AG04450 (cell line): ENCODE measurements around the gene CAB39. TPM values are rescaled to one million over a fixed set of nuclear protein-coding genes. Genes with fewer than 3 reads are reported as not detected.

Experiments
- CTCF ChIA-PET: fragments of 300-600, 350-600 bp; formaldehyde crosslinking; extraction: SDS; loops from one replicate; lab custom pipeline; 2022; ENCODE audit warnings: antibody characterized with exemption, inconsistent platforms; lab: Charles Lee
- POLR2A ChIA-PET: fragments of 350-600 bp; formaldehyde crosslinking; extraction: SDS; loops from one replicate; lab custom pipeline; 2021; ENCODE audit warnings: antibody characterized with exemption, inconsistent platforms; lab: Yijun Ruan, JAX
- DNase-seq: peaks from one replicate; pipeline ENCODE4 v3.0.0-alpha.2; 2011; ENCODE audit warnings: low read depth, low spot score
- H3K27ac ChIP-seq: one replicate; pipeline ENCODE4 v1.5.1; 2012; ENCODE audit warnings: low read depth, low read length, control low read depth
- H3K27me3 ChIP-seq: one replicate; pipeline ENCODE4 v1.6.0; 2012; ENCODE audit warnings: low read length; ENCODE audit not compliant: control insufficient read depth, insufficient read depth
- H3K4me3 ChIP-seq: 2 replicates; pipeline ENCODE4 v1.5.1; 2011; ENCODE audit warnings: mild to moderate bottlenecking, low read depth, low read length, control low read depth
- H3K9me3 ChIP-seq: 2 replicates; pipeline ENCODE4 v1.5.1; 2012; ENCODE audit warnings: low read length; ENCODE audit not compliant: control insufficient read depth, insufficient read depth
- polyA plus RNA-seq: library from polyadenylated mRNA; depleted of rRNA; stranded (reverse); fragments of >200 nt; gene quantifications from 2 replicates; pipeline ENCODE4 v1.2.3, GENCODE V29; 2011
- TF ChIP-seq, protein P1 (sequence below): IDR thresholded peaks from 2 replicates; pipeline ENCODE4 v1.5.1; 2011; ENCODE audit warnings: low read depth, low read length, control low read depth, inconsistent platforms

Gene CAB39
- polyA plus RNA-seq, 1 experiment, result 72.7 TPM

- no peak overlapping the region for H3K4me3 ChIP-seq
- ChIA-PET POLR2A (no interaction called here), CTCF (no interaction called here)
- H3K9me3 ChIP-seq, result no peaks in the 10 kb centered on the region
- TF ChIP-seq, protein P1, sequence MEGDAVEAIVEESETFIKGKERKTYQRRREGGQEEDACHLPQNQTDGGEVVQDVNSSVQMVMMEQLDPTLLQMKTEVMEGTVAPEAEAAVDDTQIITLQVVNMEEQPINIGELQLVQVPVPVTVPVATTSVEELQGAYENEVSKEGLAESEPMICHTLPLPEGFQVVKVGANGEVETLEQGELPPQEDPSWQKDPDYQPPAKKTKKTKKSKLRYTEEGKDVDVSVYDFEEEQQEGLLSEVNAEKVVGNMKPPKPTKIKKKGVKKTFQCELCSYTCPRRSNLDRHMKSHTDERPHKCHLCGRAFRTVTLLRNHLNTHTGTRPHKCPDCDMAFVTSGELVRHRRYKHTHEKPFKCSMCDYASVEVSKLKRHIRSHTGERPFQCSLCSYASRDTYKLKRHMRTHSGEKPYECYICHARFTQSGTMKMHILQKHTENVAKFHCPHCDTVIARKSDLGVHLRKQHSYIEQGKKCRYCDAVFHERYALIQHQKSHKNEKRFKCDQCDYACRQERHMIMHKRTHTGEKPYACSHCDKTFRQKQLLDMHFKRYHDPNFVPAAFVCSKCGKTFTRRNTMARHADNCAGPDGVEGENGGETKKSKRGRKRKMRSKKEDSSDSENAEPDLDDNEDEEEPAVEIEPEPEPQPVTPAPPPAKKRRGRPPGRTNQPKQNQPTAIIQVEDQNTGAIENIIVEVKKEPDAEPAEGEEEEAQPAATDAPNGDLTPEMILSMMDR, result no peak
- no peak for DNase-seq
- H3K27ac ChIP-seq, result no peak overlapping the region
- no peaks in the 10 kb centered on the region for H3K27me3 ChIP-seq
These were observed 53.1 kb downstream of the CAB39 start for GRCh38 chr2:230765611-230766300.

- CTCF ChIA-PET, result interaction anchor here (0.6 to 1.9 kb wide), 2 partner anchors 31 kb away, joined by 3 to 7 read pairs; no protein-coding TSS in a partner anchor
- TF ChIP-seq, protein P1, result no peak
- Histone ChIP-seq H3K4me3 (no peak overlapping the region), H3K9me3 (no peaks in the 10 kb centered on the region), H3K27me3 (no peaks in the 10 kb centered on the region), H3K27ac (no peak overlapping the region)
- DNase-seq, result no peak
- POLR2A ChIA-PET, result no interaction called here
These were observed 55.3 kb downstream of the CAB39 start for GRCh38 chr2:230767862-230768388.

DNA sequence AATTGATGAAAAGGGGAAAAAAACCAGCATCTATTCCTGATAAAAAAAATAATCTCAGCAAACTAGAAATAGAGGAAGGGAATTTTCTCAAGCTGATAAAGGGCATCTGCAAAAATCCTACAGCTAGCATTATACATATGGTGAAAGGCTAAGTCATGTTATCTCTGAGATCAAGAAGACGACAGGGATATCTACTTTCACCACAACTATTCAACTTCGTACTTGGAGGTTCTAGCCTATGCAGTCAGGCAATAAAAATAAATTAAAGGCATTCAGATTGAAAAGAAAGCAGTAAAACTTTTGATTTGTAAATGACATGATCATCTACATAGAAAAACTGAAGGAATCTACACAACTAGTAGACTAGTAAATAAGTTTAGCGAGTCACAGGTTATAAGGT lies 58.2 kb downstream of the CAB39 start:
- Histone ChIP-seq H3K9me3 (no peaks in the 10 kb centered on the region), H3K4me3 (no peak overlapping the region), H3K27ac (no peak overlapping the region), H3K27me3 (no peaks in the 10 kb centered on the region)
- ChIA-PET CTCF (no interaction called here), POLR2A (no interaction called here)
- TF ChIP-seq, protein P1, result no peak
- DNase-seq, result no peak

DNA sequence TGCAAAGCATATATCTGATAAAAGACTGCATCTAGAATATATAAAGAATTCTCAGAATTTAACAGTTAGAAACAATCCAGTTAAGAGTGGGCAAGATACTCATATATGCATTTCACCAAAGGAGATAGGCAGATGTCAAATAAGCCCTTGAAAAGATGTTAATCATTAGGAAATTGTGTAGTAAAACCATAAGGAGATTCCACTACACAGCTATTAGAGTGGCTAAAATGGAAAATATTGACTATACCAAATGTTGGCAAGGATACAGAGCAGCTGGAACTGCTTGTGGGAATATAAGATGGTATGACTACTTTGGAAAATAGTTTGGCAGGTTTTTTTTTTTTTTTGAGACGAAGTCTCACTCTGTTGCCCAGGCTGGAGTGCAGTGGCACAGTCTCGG lies 59.5 kb downstream of the CAB39 start:
- H3K27ac ChIP-seq, result no peak overlapping the region
- H3K9me3 ChIP-seq, result no peaks in the 10 kb centered on the region; the same call in 1 of the 2 replicates
- DNase-seq, result no peak
- ChIA-PET POLR2A (no interaction called here), CTCF (interaction anchor here (1.2 kb wide), 1 partner anchor 26 kb away, joined by 3 read pairs; no protein-coding TSS in a partner anchor)
- TF ChIP-seq, protein P1, result no peak
- H3K27me3 ChIP-seq, result no peaks in the 10 kb centered on the region
- no peak overlapping the region for H3K4me3 ChIP-seq

DNA sequence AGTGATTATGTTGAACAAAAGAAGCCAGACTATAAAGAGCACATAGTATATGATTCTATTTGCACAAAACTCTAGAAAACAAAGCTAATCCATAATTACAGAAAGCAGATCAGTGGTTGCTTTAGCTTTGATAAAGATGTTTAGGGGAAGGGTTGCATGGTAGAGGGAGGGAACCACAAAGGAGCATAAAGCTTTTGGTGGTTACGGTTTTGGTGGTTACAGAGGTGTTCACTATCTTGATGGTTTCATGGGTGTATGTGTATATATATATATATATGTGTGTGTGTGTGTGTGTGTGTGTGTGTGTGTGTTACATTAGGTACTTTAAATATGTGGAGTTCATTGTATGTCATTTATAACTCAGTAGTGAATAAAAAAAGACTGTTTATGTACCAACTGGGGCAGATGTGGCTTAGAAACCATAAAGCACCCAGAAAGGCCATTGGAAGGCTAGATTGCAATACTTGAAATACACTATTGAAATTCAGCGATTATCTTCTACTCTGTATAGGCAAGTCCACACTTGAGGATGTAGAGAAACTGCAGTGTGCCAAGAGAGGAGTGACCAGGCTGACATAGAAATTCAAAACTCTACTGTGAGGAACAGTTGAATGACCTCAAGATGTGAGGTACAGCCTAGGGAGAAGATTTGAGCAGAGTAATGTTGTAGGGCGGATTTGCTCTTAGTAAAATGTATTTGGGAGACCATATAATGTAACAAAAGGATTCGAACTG lies 60.6 kb downstream of the CAB39 start:
- H3K4me3 ChIP-seq, result no peak overlapping the region
- ChIA-PET CTCF (interaction anchor here (0.7 to 1.6 kb wide), 2 partner anchors 11 to 25 kb away, joined by 4 to 5 read pairs; no protein-coding TSS in a partner anchor), POLR2A (no interaction called here)
- TF ChIP-seq, protein P1, result no peak
- DNase-seq, result no peak
- no peaks in the 10 kb centered on the region for H3K27me3 ChIP-seq
- no peaks in the 10 kb centered on the region; the same call in 1 of the 2 replicates for H3K9me3 ChIP-seq
- no peak overlapping the region for H3K27ac ChIP-seq
